ENCODE results near the gene MYRFL. TPM values are rescaled to one million over a fixed set of nuclear protein-coding genes. Genes with fewer than 3 reads are reported as not detected.

Gene MYRFL
- total RNA-seq, 1 donor from 2014 or later: 0.93 TPM

DNA sequence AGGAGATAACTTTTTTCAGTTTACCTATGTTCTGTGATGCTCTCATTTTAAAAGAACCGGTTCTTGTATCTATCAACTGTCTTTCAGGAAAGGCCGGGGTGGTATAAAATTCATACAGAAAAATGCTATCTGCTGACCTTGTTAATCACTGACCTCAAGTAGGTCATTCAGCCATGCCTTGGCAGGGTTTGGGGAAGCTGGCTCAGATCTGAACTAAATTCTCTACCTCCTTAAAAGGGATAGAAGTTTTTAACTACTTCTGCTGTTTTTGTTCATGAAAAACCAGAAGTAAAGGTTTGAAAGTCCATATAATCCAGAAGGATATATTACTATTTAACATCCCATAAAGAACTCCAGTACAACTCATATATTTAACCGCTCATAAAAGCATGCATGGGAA, 10.1 kb downstream of the MYRFL start:
- DNase-seq (ENCODE audit: low spot score, unreplicated experiment): no peak
- H3K9me3 Mint-ChIP-seq (ENCODE audit: low read depth): no peaks in the 10 kb centered on the region

DNA sequence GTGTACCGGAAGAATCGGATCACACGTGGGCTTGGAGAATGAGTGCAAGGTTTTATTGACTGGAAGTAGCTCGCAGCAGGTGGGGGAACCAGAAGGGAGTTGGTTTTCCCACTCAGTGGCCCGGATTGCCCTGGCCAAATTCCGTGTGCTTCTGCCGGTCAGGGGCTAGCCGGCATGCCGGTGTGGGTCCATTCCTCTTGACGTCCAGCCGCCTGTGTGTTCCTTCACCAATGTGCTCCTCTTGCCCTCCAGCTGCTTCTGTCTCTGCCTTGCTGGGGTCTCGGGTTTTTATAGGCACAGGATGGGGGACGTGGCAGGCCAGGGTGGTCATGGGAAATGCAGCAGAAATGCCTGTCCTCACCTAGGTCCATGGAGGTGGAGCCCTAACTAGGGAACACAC, 11.0 kb downstream of the MYRFL start:
- H3K9me3 Mint-ChIP-seq (ENCODE audit: low read depth): no peaks in the 10 kb centered on the region
- no peaks in the 10 kb centered on the region for H3K36me3 Mint-ChIP-seq (ENCODE audit: insufficient read depth)

More for the DNA sequence above, 10.1 kb downstream of the MYRFL start:
- Mint-ChIP-seq H3K27me3 (peaks cover 7% of the 10 kb centered on the region), H3K4me1 (ENCODE audit: low read depth) (peaks cover 10% of the 10 kb centered on the region), H3K4me3 (ENCODE audit: low read depth) (no peak overlapping the region), H3K27ac (no peak overlapping the region), H3K36me3 (ENCODE audit: insufficient read depth) (no peaks in the 10 kb centered on the region)
- TF ChIP-seq, protein P1, sequence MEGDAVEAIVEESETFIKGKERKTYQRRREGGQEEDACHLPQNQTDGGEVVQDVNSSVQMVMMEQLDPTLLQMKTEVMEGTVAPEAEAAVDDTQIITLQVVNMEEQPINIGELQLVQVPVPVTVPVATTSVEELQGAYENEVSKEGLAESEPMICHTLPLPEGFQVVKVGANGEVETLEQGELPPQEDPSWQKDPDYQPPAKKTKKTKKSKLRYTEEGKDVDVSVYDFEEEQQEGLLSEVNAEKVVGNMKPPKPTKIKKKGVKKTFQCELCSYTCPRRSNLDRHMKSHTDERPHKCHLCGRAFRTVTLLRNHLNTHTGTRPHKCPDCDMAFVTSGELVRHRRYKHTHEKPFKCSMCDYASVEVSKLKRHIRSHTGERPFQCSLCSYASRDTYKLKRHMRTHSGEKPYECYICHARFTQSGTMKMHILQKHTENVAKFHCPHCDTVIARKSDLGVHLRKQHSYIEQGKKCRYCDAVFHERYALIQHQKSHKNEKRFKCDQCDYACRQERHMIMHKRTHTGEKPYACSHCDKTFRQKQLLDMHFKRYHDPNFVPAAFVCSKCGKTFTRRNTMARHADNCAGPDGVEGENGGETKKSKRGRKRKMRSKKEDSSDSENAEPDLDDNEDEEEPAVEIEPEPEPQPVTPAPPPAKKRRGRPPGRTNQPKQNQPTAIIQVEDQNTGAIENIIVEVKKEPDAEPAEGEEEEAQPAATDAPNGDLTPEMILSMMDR (IDR thresholded peaks at IDR 0.05; ENCODE audit: unreplicated experiment): no peak

DNA sequence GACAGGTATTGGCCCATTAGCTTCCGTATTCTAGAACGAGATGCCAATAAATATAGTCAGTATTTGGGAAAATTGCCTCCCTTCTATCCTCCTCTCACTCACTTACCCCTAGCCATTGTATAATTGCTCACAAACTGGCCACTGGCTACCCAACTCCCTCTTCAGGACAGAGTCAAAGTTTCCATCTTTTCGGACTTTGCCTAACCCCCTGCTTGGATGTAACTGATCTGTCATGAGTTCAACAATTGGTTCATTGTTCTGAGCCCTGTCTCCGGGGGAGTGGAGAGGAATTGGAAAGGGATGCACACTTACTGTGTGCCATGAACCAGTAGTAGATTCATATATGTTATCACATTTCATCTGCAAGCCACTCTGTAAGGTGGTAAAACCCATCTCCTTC, 12.2 kb downstream of the MYRFL start:
- no peak for DNase-seq (ENCODE audit: low spot score, unreplicated experiment)
- H3K27me3 Mint-ChIP-seq: peaks cover 4% of the 10 kb centered on the region
- H3K36me3 Mint-ChIP-seq (ENCODE audit: insufficient read depth): no peaks in the 10 kb centered on the region
- H3K4me1 Mint-ChIP-seq (ENCODE audit: low read depth): peaks cover 10% of the 10 kb centered on the region
- H3K9me3 Mint-ChIP-seq (ENCODE audit: low read depth): no peaks in the 10 kb centered on the region
- no peak overlapping the region for H3K4me3 Mint-ChIP-seq (ENCODE audit: low read depth)
- H3K27ac Mint-ChIP-seq: peak overlapping the region; percentile 21
- TF ChIP-seq, protein P1 (IDR thresholded peaks at IDR 0.05; ENCODE audit: unreplicated experiment): no peak

More for the DNA sequence above, 11.0 kb downstream of the MYRFL start:
- no peak for DNase-seq (ENCODE audit: low spot score, unreplicated experiment)
- Mint-ChIP-seq H3K4me1 (ENCODE audit: low read depth) (peaks cover 10% of the 10 kb centered on the region), H3K27me3 (peaks cover 7% of the 10 kb centered on the region), H3K27ac (no peak overlapping the region), H3K4me3 (ENCODE audit: low read depth) (no peak overlapping the region)
- TF ChIP-seq, protein P1 (IDR thresholded peaks at IDR 0.05; ENCODE audit: unreplicated experiment): no peak

DNA sequence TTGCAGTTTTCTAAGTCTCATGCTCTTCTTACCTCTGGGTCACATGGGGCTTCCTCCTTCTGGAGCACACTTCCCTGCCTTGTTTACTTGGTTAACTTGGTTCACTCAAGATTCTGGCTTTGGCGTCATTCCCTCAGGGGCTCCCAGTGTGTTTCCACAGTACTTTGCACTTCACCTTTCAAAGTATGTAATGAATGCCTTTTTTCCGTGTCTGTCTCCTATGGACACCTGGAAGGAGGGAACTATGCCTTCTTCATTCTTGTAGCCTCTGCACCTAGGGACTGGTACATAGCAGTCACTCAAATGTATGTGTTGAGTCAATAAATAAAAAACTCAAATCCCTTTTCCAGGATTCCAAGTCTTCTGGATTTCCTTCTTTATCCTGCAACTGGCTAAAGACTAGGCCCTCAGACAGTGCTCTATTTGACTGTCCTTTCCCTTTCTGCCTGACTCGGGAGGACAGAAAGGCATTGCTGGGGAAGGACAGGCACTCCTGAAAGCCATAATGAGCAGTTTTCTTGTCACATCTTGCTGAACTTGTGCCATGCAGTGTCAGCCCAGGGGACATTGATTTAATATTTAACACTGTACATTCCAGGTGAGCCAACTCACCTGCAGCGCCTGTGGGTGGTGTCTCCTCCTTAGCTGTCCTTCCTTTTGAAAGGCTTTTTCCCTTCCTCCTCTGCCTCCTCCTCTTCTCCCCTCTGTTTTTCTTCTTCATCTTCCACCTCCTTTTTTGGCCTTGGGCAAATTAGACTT, 12.8 kb downstream of the MYRFL start:
- peaks cover 10% of the 10 kb centered on the region for H3K4me1 Mint-ChIP-seq (ENCODE audit: low read depth)
- no peaks in the 10 kb centered on the region for H3K36me3 Mint-ChIP-seq (ENCODE audit: insufficient read depth)
- H3K4me3 Mint-ChIP-seq (ENCODE audit: low read depth): no peak overlapping the region
- DNase-seq (ENCODE audit: low spot score, unreplicated experiment): no peak
- no peaks in the 10 kb centered on the region for H3K27me3 Mint-ChIP-seq
- no peaks in the 10 kb centered on the region for H3K9me3 Mint-ChIP-seq (ENCODE audit: low read depth)
- H3K27ac Mint-ChIP-seq: no peak overlapping the region
- TF ChIP-seq, protein P1 (IDR thresholded peaks at IDR 0.05; ENCODE audit: unreplicated experiment): no peak

DNA sequence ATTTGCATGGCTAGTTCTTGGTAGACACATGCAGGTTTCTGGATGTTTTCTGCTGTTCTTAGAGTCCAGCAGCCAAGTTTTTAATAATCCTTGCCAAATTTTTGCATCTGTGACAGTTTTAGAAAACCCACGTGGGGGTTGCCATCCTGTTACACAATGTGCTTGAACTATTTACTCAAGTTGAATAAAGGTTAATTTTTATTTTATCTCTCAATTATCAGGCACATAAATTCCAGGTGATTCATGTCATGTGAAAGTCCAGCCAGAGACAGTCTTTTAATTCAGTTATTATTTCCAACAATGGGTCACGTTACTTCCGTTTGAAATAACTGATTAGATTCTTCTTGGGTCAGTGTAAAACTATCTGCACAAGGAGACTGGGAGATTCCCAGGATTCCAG, 15.7 kb downstream of the MYRFL start:
- no peaks in the 10 kb centered on the region for H3K9me3 Mint-ChIP-seq (ENCODE audit: low read depth)
- H3K27me3 Mint-ChIP-seq: no peaks in the 10 kb centered on the region
- no peak overlapping the region for H3K4me3 Mint-ChIP-seq (ENCODE audit: low read depth)
- TF ChIP-seq, protein P1 (IDR thresholded peaks at IDR 0.05; ENCODE audit: unreplicated experiment): no peak
- no peaks in the 10 kb centered on the region for H3K36me3 Mint-ChIP-seq (ENCODE audit: insufficient read depth)
- no peak overlapping the region for H3K27ac Mint-ChIP-seq
- peaks cover 14% of the 10 kb centered on the region for H3K4me1 Mint-ChIP-seq (ENCODE audit: low read depth)
- DNase-seq (ENCODE audit: low spot score, unreplicated experiment): no peak
